H1 (cell line): ENCODE measurements around the gene PIGM.

Experiments
- CHD1 ChIP-seq: IDR thresholded peaks from 2 replicates; pipeline ENCODE4 v1.6.1; 2012; ENCODE audit warnings: low read depth, low read length, improper control_type of control experiment
- EGR1 ChIP-seq: IDR thresholded peaks from 2 replicates; pipeline ENCODE4 v1.6.1; 2011; ENCODE audit warnings: low read depth, low read length, borderline replicate concordance
- EZH2 ChIP-seq: fragments of 200-600 bp; sonication (generic); IDR thresholded peaks from 2 replicates; pipeline ENCODE4 v1.7.1; 2012; ENCODE audit warnings: low read depth, mild to moderate bottlenecking, moderate library complexity, low read length, inconsistent platforms; ENCODE audit not compliant: severe bottlenecking
- MAX ChIP-seq: IDR thresholded peaks from 2 replicates; pipeline ENCODE4 v1.6.1; 2012; ENCODE audit warnings: inconsistent platforms
- POLR2A ChIP-seq, 2 experiments: IDR thresholded peaks; 1 replicate in 1 of 2; 2 replicates in 1 of 2; pipeline ENCODE4 v1.6.1; 2011; ENCODE audit warnings: low read depth in 2 of 2, low read length in 2 of 2, mild to moderate bottlenecking in 2 of 2; ENCODE audit errors: control extremely low read depth in 1 of 2
- TAF7 ChIP-seq: optimal IDR thresholded peaks from 2 replicates; pipeline ENCODE3; 2011; ENCODE audit warnings: low read depth, mild to moderate bottlenecking, inconsistent platforms, low read length, moderate library complexity, borderline replicate concordance
- ZNF274 ChIP-seq: IDR thresholded peaks from 2 replicates; pipeline ENCODE4 v1.7.0; 2012; ENCODE audit warnings: low read length, borderline replicate concordance; ENCODE audit errors: extremely low read depth

DNA sequence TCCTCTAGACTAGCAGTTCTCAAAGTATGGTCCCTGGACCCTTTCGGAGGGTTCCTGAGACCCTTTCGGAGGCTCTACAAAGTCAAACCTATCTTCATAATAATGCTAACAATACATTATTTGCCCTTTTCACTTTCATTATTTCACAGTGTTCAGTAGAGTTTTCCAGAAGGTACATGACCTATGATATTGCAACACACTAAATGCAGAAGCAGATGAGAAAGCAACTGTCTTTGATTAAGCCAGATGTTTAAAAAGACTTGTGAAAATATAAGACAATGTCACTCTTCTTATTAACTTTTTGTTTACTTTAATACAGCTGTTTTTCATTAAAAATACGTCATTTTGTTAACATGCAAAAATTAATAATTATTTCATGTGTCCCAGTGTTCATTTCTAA, 32.4 kb upstream of the PIGM start:
- TF ChIP-seq EZH2 (no peak), CHD1 (no peak), POLR2A (IDR thresholded peaks at IDR 0.05; ENCODE audit: control extremely low read depth in 1 of 2, low read depth in 2 of 2, low read length in 2 of 2) (no peak), EGR1 (no peak), TAF7 (no peak), MAX (no peak), ZNF274 (no peak)
